ENCODE results near the gene LENG8.
"Not testable (repeated sequence)": the region's sequence is repeated elsewhere in the genome, so short reads cannot be mapped to it uniquely, and the experiment has no call there.

The LENG8 gene

GRCh38 chr19:54444737-54445136 is 4.3 kb upstream of the LENG8 start:
- Histone ChIP-seq H3K9me3 (ENCODE audit: control insufficient read depth, insufficient read depth, low read length) (no peaks in the 10 kb centered on the region), H3K27ac (ENCODE audit: low read depth, low read length) (no peak overlapping the region), H3K27me3 (ENCODE audit: control insufficient read depth, insufficient read depth, low read length) (no peaks in the 10 kb centered on the region), H3K9ac (ENCODE audit: low read depth, low read length) (no peak overlapping the region), H3K36me3 (ENCODE audit: control insufficient read depth, insufficient read depth, low read length) (peaks cover 15% of the 10 kb centered on the region), H3K4me3 (ENCODE audit: low read depth, low read length) (no peak overlapping the region), H3K4me1 (ENCODE audit: control insufficient read depth, insufficient read depth, low read length) (peaks cover 4% of the 10 kb centered on the region; the same call in 1 of the 2 replicates)

GRCh38 chr19:54446349-54446748 is 2.6 kb upstream of the LENG8 start:
- H3K27ac ChIP-seq (ENCODE audit: low read depth, low read length); H3K27me3 ChIP-seq (ENCODE audit: control insufficient read depth, insufficient read depth, low read length); H3K4me1 ChIP-seq (ENCODE audit: control insufficient read depth, insufficient read depth, low read length); H3K9me3 ChIP-seq (ENCODE audit: control insufficient read depth, insufficient read depth, low read length); H3K4me3 ChIP-seq (ENCODE audit: low read depth, low read length); H3K9ac ChIP-seq (ENCODE audit: low read depth, low read length): not testable (repeated sequence)
- H3K36me3 ChIP-seq (ENCODE audit: control insufficient read depth, insufficient read depth, low read length), result peaks cover 20% of the 10 kb centered on the region

- Histone ChIP-seq H3K9me3 (ENCODE audit: control insufficient read depth, insufficient read depth, low read length) (no peaks in the 10 kb centered on the region), H3K27ac (ENCODE audit: low read depth, low read length) (peak overlapping the region; percentile 93), H3K36me3 (ENCODE audit: control insufficient read depth, insufficient read depth, low read length) (peaks cover 39% of the 10 kb centered on the region), H3K4me3 (ENCODE audit: low read depth, low read length) (peak overlapping the region; percentile 94), H3K4me1 (ENCODE audit: control insufficient read depth, insufficient read depth, low read length) (peaks cover 4% of the 10 kb centered on the region; the same call in 1 of the 2 replicates), H3K27me3 (ENCODE audit: control insufficient read depth, insufficient read depth, low read length) (no peaks in the 10 kb centered on the region), H3K9ac (ENCODE audit: low read depth, low read length) (peak overlapping the region; percentile 57)
Observed at GRCh38 chr19:54448040-54448773, 792 bp upstream of the LENG8 start.

GRCh38 chr19:54449701-54450069 is 686 bp downstream of the LENG8 start:
- Histone ChIP-seq H3K27me3 (ENCODE audit: control insufficient read depth, insufficient read depth, low read length) (no peaks in the 10 kb centered on the region), H3K27ac (ENCODE audit: low read depth, low read length) (peak overlapping the region; percentile 93), H3K36me3 (ENCODE audit: control insufficient read depth, insufficient read depth, low read length) (peaks cover 52% of the 10 kb centered on the region), H3K9me3 (ENCODE audit: control insufficient read depth, insufficient read depth, low read length) (no peaks in the 10 kb centered on the region), H3K4me3 (ENCODE audit: low read depth, low read length) (peak overlapping the region; percentile 94), H3K4me1 (ENCODE audit: control insufficient read depth, insufficient read depth, low read length) (peaks cover 4% of the 10 kb centered on the region; the same call in 1 of the 2 replicates), H3K9ac (ENCODE audit: low read depth, low read length) (peak overlapping the region; percentile 80; the same call in 1 of the 2 replicates)

- Histone ChIP-seq H3K9ac (ENCODE audit: low read depth, low read length) (no peak overlapping the region), H3K27me3 (ENCODE audit: control insufficient read depth, insufficient read depth, low read length) (no peaks in the 10 kb centered on the region), H3K27ac (ENCODE audit: low read depth, low read length) (no peak overlapping the region), H3K4me1 (ENCODE audit: control insufficient read depth, insufficient read depth, low read length) (peaks cover 4% of the 10 kb centered on the region; the same call in 1 of the 2 replicates), H3K4me3 (ENCODE audit: low read depth, low read length) (no peak overlapping the region), H3K36me3 (ENCODE audit: control insufficient read depth, insufficient read depth, low read length) (peaks cover 60% of the 10 kb centered on the region), H3K9me3 (ENCODE audit: control insufficient read depth, insufficient read depth, low read length) (no peaks in the 10 kb centered on the region)
Observed at GRCh38 chr19:54451331-54451871, 2.4 kb downstream of the LENG8 start.

GRCh38 chr19:54451997-54452396 is 3.0 kb downstream of the LENG8 start:
- Histone ChIP-seq H3K27ac (ENCODE audit: low read depth, low read length) (no peak overlapping the region), H3K4me1 (ENCODE audit: control insufficient read depth, insufficient read depth, low read length) (peaks cover 4% of the 10 kb centered on the region; the same call in 1 of the 2 replicates), H3K4me3 (ENCODE audit: low read depth, low read length) (no peak overlapping the region), H3K36me3 (ENCODE audit: control insufficient read depth, insufficient read depth, low read length) (peaks cover 62% of the 10 kb centered on the region), H3K9ac (ENCODE audit: low read depth, low read length) (no peak overlapping the region), H3K9me3 (ENCODE audit: control insufficient read depth, insufficient read depth, low read length) (no peaks in the 10 kb centered on the region), H3K27me3 (ENCODE audit: control insufficient read depth, insufficient read depth, low read length) (no peaks in the 10 kb centered on the region)

GRCh38 chr19:54452626-54453025 is 3.6 kb downstream of the LENG8 start:
- H3K9me3 ChIP-seq (ENCODE audit: control insufficient read depth, insufficient read depth, low read length), result no peaks in the 10 kb centered on the region
- no peaks in the 10 kb centered on the region for H3K27me3 ChIP-seq (ENCODE audit: control insufficient read depth, insufficient read depth, low read length)
- peaks cover 69% of the 10 kb centered on the region for H3K36me3 ChIP-seq (ENCODE audit: control insufficient read depth, insufficient read depth, low read length)
- no peak overlapping the region for H3K9ac ChIP-seq (ENCODE audit: low read depth, low read length)
- H3K4me3 ChIP-seq (ENCODE audit: low read depth, low read length), result no peak overlapping the region
- no peak overlapping the region for H3K27ac ChIP-seq (ENCODE audit: low read depth, low read length)
- no peaks in the 10 kb centered on the region for H3K4me1 ChIP-seq (ENCODE audit: control insufficient read depth, insufficient read depth, low read length)

- Histone ChIP-seq H3K27ac (ENCODE audit: low read depth, low read length) (no peak overlapping the region), H3K9ac (ENCODE audit: low read depth, low read length) (no peak overlapping the region)
Observed at GRCh38 chr19:54453921-54454780, 5.2 kb downstream of the LENG8 start.

GRCh38 chr19:54454781-54455675 is 6.0 kb downstream of the LENG8 start:
- no peaks in the 10 kb centered on the region for H3K27me3 ChIP-seq (ENCODE audit: control insufficient read depth, insufficient read depth, low read length)
- H3K36me3 ChIP-seq (ENCODE audit: control insufficient read depth, insufficient read depth, low read length), result peaks cover 93% of the 10 kb centered on the region
- no peaks in the 10 kb centered on the region for H3K9me3 ChIP-seq (ENCODE audit: control insufficient read depth, insufficient read depth, low read length)
- no peak overlapping the region for H3K27ac ChIP-seq (ENCODE audit: low read depth, low read length)
- H3K4me3 ChIP-seq (ENCODE audit: low read depth, low read length), result no peak overlapping the region
- no peak overlapping the region for H3K9ac ChIP-seq (ENCODE audit: low read depth, low read length)
- no peaks in the 10 kb centered on the region for H3K4me1 ChIP-seq (ENCODE audit: control insufficient read depth, insufficient read depth, low read length)

More at GRCh38 chr19:54453921-54454780, 5.2 kb downstream of the LENG8 start:
- Histone ChIP-seq H3K36me3 (ENCODE audit: control insufficient read depth, insufficient read depth, low read length) (peaks cover 84% of the 10 kb centered on the region), H3K4me3 (ENCODE audit: low read depth, low read length) (no peak overlapping the region), H3K4me1 (ENCODE audit: control insufficient read depth, insufficient read depth, low read length) (no peaks in the 10 kb centered on the region), H3K27me3 (ENCODE audit: control insufficient read depth, insufficient read depth, low read length) (no peaks in the 10 kb centered on the region), H3K9me3 (ENCODE audit: control insufficient read depth, insufficient read depth, low read length) (no peaks in the 10 kb centered on the region)

GRCh38 chr19:54455786-54456422 is 6.9 kb downstream of the LENG8 start:
- H3K4me3 ChIP-seq (ENCODE audit: low read depth, low read length), result no peak overlapping the region
- no peaks in the 10 kb centered on the region for H3K4me1 ChIP-seq (ENCODE audit: control insufficient read depth, insufficient read depth, low read length)
- H3K9ac ChIP-seq (ENCODE audit: low read depth, low read length), result no peak overlapping the region
- no peaks in the 10 kb centered on the region for H3K27me3 ChIP-seq (ENCODE audit: control insufficient read depth, insufficient read depth, low read length)
- H3K36me3 ChIP-seq (ENCODE audit: control insufficient read depth, insufficient read depth, low read length), result peaks cover 97% of the 10 kb centered on the region
- H3K27ac ChIP-seq (ENCODE audit: low read depth, low read length), result no peak overlapping the region
- no peaks in the 10 kb centered on the region for H3K9me3 ChIP-seq (ENCODE audit: control insufficient read depth, insufficient read depth, low read length)
